SK-N-DZ (cell line): ENCODE results near the gene PHF2.

ENCODE experiments used
- DNase-seq: peaks from one replicate; pipeline ENCODE4 v3.0.0-alpha.2; 2015; ENCODE audit warnings: low spot score

PHF2 gene

GRCh38 chr9:93697352-93698139 is 121.2 kb downstream of the PHF2 start:
- DNase-seq = no peak

- no peak for DNase-seq
These were observed 121.9 kb downstream of the PHF2 start for GRCh38 chr9:93698140-93698908.

GRCh38 chr9:93699650-93700049 is 123.3 kb downstream of the PHF2 start:
- no peak for DNase-seq

- no peak for DNase-seq
These were observed 125.3 kb downstream of the PHF2 start for GRCh38 chr9:93701494-93702218.

GRCh38 chr9:93702261-93702660 is 125.9 kb downstream of the PHF2 start:
- DNase-seq = no peak

GRCh38 chr9:93708289-93708986 is 132.1 kb downstream of the PHF2 start:
- DNase-seq = no peak

- DNase-seq = no peak
These were observed 132.6 kb downstream of the PHF2 start for GRCh38 chr9:93708987-93709302.

- DNase-seq = no peak
These were observed 133.4 kb downstream of the PHF2 start for GRCh38 chr9:93709600-93710369.

- no peak for DNase-seq
These were observed 134.0 kb downstream of the PHF2 start for GRCh38 chr9:93710370-93710723.

- no peak for DNase-seq
These were observed 134.6 kb downstream of the PHF2 start for GRCh38 chr9:93711002-93711401.

GRCh38 chr9:93712896-93713295 is 136.5 kb downstream of the PHF2 start:
- DNase-seq = no peak

GRCh38 chr9:93713716-93714115 is 137.3 kb downstream of the PHF2 start:
- no peak for DNase-seq

- DNase-seq = no peak
These were observed 145.1 kb downstream of the PHF2 start for GRCh38 chr9:93721417-93721965.

- DNase-seq = no peak
These were observed 148.5 kb downstream of the PHF2 start for GRCh38 chr9:93724852-93725251.

- no peak for DNase-seq
These were observed 149.0 kb downstream of the PHF2 start for GRCh38 chr9:93725382-93725781.

- DNase-seq = no peak
These were observed 149.8 kb downstream of the PHF2 start for GRCh38 chr9:93726147-93726546.
